Left ventricle myocardium inferior (tissue), 1 donor: ENCODE measurements around the gene FIBCD1. TPM values are rescaled to one million over a fixed set of nuclear protein-coding genes. Genes with fewer than 3 reads are reported as not detected.
A peak's percentile ranks its signal among the peaks of the same experiment; 100 is the strongest.

Source experiments
- DNase-seq: peaks from one replicate; pipeline ENCODE4 v3.0.0-alpha.2; 2020
- H3K27ac ChIP-seq: fragments of 200-600 bp; replicated peaks from 2 replicates; pipeline ENCODE4 v1.8.0; 2021
- H3K27me3 ChIP-seq: fragments of 200-600 bp; 2 replicates; pipeline ENCODE4 v1.8.0; 2021; ENCODE audit warnings: low read depth
- H3K36me3 ChIP-seq: fragments of 200-600 bp; 2 replicates; pipeline ENCODE4 v1.8.0; 2021
- H3K4me1 ChIP-seq: fragments of 200-600 bp; 2 replicates; pipeline ENCODE4 v1.8.0; 2021
- H3K4me3 ChIP-seq: fragments of 200-600 bp; 2 replicates; pipeline ENCODE4 v1.8.0; 2021; ENCODE audit warnings: mild to moderate bottlenecking, moderate library complexity
- H3K9me3 ChIP-seq: fragments of 200-600 bp; replicated peaks from 2 replicates; pipeline ENCODE4 v1.8.0; 2021
- CTCF ChIP-seq: fragments of 200-600 bp; IDR thresholded peaks from 2 replicates; pipeline ENCODE4 v1.8.0; 2021; ENCODE audit warnings: antibody characterized with exemption, mild to moderate bottlenecking, borderline replicate concordance
- intact Hi-C: fragments of 100-400 bp; cut with micrococcal nuclease; formaldehyde crosslinking; loops from one replicate; pipeline ENCODE4 v1.11.0; 2022
- total RNA-seq: library from RNA; stranded (reverse); fragmentation: NEBNext Ultra II Directional; extraction: Animal tissue kit (Norgen Biotek cat#: 25700); gene quantifications from one replicate; pipeline ENCODE4 v1.2.1, GENCODE V29; 2021
- donor health status: DM: no; HTN: yes; CAD: no; lungs with severe emphysema.

The FIBCD1 gene
- total RNA-seq, 1 donor from 2014 or later, result 0.58 TPM

DNA sequence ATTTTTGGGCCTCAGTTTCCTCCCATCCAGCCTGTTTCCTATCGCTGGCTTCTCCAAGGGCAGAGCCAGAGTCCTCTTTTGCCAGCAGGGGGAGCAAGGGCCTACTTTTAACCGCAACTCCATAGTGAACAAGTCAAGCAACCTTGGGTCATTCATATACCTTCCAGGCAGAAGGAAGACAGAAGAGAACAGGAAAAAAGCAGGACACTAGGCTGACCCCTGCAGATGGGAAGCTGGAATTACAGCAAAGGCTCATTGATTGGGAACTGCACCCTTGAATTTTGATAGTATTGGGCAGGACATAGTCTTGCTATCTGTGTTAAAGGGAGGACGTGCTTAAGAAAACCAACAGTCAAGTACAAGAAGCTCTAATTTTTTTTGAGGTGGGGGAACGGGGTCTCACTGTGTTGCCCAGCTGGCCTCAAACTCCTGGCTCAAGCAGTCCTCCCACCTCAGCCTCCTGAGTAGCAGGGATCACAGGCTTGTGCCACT lies 72.5 kb downstream of the FIBCD1 start:
- no peak for DNase-seq
- Histone ChIP-seq H3K9me3 (no peaks in the 10 kb centered on the region), H3K27me3 (no peaks in the 10 kb centered on the region), H3K27ac (no peak overlapping the region), H3K36me3 (peaks cover 33% of the 10 kb centered on the region), H3K4me3 (no peak overlapping the region), H3K4me1 (peaks cover 72% of the 10 kb centered on the region)
- TF ChIP-seq CTCF, result peak; percentile 75
- intact Hi-C loops, result no loop called here

DNA sequence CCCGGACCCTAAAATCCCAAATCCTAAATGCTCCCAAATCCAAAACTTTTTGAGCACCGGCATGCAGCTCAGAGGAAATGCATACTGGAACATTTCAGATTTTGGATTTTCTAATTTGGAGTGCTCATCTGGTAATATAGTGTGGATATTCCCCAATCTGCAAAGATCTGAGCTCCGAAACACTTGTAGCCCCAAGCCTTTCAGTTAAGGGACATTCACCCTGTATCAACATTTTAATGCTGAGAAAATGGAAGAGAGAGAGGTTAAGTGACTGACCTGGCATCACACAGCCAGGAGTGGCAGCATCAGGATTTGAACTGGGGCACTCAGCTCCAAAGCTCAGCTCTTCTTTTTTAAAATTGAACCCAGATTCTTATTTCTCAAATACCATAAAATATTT lies 73.1 kb downstream of the FIBCD1 start:
- intact Hi-C loops, result no loop called here
- Histone ChIP-seq H3K9me3 (no peaks in the 10 kb centered on the region), H3K4me1 (peaks cover 72% of the 10 kb centered on the region), H3K4me3 (no peak overlapping the region), H3K36me3 (peaks cover 33% of the 10 kb centered on the region), H3K27me3 (no peaks in the 10 kb centered on the region), H3K27ac (no peak overlapping the region)
- no peak for TF ChIP-seq CTCF
- no peak for DNase-seq

- Histone ChIP-seq H3K9me3 (no peaks in the 10 kb centered on the region), H3K27ac (no peak overlapping the region), H3K4me1 (peaks cover 72% of the 10 kb centered on the region), H3K36me3 (peaks cover 33% of the 10 kb centered on the region), H3K27me3 (no peaks in the 10 kb centered on the region), H3K4me3 (no peak overlapping the region)
- no peak for TF ChIP-seq CTCF
- DNase-seq, result no peak
- intact Hi-C loops, result loop anchor here (5.0 kb wide), 1 partner anchor 157 kb away; no protein-coding TSS in a partner anchor
These were observed 74.5 kb downstream of the FIBCD1 start for GRCh38 chr9:130864541-130864940.

DNA sequence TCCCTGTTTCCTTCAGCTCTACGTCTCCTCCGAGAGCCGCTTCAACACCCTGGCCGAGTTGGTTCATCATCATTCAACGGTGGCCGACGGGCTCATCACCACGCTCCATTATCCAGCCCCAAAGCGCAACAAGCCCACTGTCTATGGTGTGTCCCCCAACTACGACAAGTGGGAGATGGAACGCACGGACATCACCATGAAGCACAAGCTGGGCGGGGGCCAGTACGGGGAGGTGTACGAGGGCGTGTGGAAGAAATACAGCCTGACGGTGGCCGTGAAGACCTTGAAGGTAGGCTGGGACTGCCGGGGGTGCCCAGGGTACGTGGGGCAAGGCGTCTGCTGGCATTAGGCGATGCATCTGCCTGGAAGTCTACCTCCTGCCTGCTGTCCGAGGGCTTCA lies 76.3 kb downstream of the FIBCD1 start:
- intact Hi-C loops, result loop anchor here (5.0 kb wide), 1 partner anchor 155 kb away; no protein-coding TSS in a partner anchor
- no peak overlapping the region for H3K4me3 ChIP-seq
- H3K27me3 ChIP-seq, result no peaks in the 10 kb centered on the region
- no peaks in the 10 kb centered on the region for H3K9me3 ChIP-seq
- peak overlapping the region; percentile 76 for H3K27ac ChIP-seq
- DNase-seq, result no peak
- peaks cover 75% of the 10 kb centered on the region for H3K4me1 ChIP-seq
- peaks cover 30% of the 10 kb centered on the region for H3K36me3 ChIP-seq
- TF ChIP-seq CTCF, result no peak

DNA sequence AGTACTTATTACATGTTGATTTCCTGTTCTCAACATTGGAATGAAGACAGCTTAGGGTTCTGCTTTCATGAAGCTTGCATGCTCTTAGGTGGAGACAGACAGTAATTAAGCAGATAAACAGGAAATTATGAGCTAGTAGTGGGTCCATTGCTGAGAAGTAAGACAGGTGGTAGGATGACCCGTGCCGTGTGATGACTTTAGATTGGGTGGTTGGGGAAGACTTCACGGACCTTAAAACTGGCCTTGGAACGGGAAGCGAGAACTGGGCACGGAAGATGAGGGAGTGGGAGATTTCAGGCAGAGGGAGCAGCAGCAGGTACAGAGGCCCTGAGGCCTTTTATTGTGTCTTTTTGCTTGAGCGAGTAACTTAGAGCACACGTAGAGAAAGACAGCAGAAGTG lies 76.8 kb downstream of the FIBCD1 start:
- no peak for TF ChIP-seq CTCF
- peaks cover 30% of the 10 kb centered on the region for H3K36me3 ChIP-seq
- H3K4me3 ChIP-seq, result no peak overlapping the region
- H3K9me3 ChIP-seq, result no peaks in the 10 kb centered on the region
- H3K27ac ChIP-seq, result peak overlapping the region; percentile 76
- H3K4me1 ChIP-seq, result peaks cover 79% of the 10 kb centered on the region
- intact Hi-C loops, result loop anchor here (5.0 kb wide), 1 partner anchor 155 kb away; no protein-coding TSS in a partner anchor
- H3K27me3 ChIP-seq, result no peaks in the 10 kb centered on the region
- DNase-seq, result no peak
